ENCODE results near the gene ZDHHC11B. TPM values are rescaled to one million over a fixed set of nuclear protein-coding genes. Genes with fewer than 3 reads are reported as not detected.

The ZDHHC11B gene, protein sequence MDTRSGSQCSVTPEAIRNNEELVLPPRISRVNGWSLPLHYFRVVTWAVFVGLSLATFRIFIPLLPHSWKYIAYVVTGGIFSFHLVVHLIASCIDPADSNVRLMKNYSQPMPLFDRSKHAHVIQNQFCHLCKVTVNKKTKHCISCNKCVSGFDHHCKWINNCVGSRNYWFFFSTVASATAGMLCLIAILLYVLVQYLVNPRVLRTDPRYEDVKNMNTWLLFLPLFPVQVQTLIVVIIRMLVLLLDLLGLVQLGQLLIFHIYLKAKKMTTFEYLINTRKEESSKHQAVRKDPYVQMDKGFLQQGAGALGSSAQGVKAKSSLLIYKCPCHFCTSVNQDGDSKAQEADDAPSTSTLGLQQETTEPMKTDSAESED
- total RNA-seq: 2.6 TPM

DNA sequence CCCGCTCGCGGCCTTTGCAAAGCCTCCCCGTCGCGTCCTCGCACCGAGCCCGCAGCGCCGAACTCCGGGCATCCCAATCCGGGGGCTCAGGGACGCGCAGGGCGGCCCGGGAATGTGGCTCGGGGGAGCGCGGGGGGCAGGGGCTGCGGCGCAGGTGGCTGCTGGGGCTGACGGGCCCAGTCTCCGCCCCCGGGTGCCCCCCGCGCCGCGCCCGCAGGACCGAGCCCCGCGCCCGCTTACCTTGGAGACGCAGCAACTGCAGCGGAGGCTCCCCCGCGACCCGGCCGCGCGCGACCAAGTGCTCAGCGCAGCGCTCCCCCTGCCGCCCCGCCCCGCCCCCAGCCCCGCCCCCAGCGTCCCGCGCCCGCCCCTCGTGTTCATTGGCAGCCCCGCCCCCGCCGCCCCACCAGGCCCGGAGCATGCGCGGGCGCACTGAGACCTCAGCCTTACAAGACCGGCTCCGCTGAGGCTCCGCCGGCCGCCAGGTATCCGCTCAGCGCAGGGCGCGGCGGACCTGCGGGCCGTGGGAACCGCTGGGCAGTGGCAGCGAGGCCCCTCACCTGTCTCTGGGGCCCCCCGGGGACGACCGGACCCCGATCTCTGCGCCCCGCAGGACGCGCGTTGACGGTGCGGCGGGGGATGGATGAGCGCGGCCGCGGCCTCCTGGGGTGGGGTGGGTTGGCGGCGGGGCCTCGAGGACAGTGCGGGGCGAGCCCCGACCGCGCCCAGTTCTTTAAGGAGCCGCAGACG, at the start of gene ZDHHC11B:
Gene ZDHHC11B (minus strand): TSS at position 302 of the 750 bp plus-strand sequence. CDS start 17,810 bp downstream, outside the sequence.

DNA sequence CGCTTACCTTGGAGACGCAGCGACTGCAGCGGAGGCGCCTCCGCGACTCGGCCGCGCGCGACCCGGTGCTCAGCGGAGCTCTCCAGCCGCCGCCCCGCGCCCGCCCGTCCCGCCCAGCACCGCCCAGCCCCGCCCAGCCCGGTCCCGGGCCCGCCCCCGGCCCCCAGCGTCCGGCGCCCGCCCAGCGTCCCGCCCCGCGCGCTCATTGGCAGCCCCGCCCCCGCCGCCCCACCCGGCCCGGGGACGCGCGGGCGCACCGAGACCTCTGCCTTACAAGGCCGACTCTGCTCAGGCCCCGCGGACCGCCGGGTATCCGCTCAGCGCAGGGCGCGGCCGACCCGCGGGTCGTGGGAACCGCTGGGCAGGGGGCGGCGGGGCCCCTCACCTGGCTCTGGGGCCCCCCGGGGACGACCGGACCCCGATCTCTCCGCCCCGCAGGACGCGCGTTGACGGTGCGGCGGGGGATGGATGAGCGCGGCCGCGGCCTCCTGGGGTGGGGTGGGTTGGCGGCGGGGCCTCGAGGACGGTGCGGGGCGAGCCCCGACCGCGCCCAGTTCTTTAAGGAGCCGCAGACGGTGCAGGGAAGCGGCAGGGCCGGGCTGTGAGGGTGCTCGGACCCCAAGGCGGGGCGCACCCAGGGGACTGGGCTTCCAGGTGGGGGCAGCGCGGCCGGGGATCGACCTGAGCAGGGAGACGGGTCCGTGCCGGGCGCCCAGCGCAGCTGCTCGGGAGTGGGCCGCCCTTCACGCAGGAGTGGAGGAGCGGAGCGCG, 91.1 kb downstream of the ZDHHC11B start, which contains the start of gene TPPP:
Gene TPPP (minus strand): TSS at position 82 of the 771 bp plus-strand sequence. CDS start 15,292 bp downstream, outside the sequence.

Other genes with a start within 250 kb of the ZDHHC11B start
- gene CEP72, start 172.4 kb downstream of the ZDHHC11B start, total RNA-seq: 9.2 TPM
- 5.2 TPM for gene TPPP, start 91.4 kb downstream of the ZDHHC11B start, total RNA-seq
- gene ZDHHC11, start 66.3 kb upstream of the ZDHHC11B start, total RNA-seq: 10.3 TPM
- 47.8 TPM for gene BRD9, start 108.1 kb upstream of the ZDHHC11B start, total RNA-seq
- 3.1 TPM for gene TRIP13, start 108.2 kb upstream of the ZDHHC11B start, total RNA-seq
- 18.0 TPM for gene NKD2, start 224.1 kb upstream of the ZDHHC11B start, total RNA-seq

Measured in camera-type eye (tissue), 1 donor.